Measurements from ENCODE around the gene GABARAP. TPM values are rescaled to one million over a fixed set of nuclear protein-coding genes. Genes with fewer than 3 reads are reported as not detected.

Gene GABARAP
- total and polyA plus RNA-seq, 2 of the 4 experiments (the other 2 are of a cell fraction) = 77.8 to 780 TPM

GRCh38 chr17:7221278-7222092 is 20.8 kb downstream of the GABARAP start:
- H3K27ac ChIP-seq (ENCODE audit: insufficient read depth, low read length) = no peak overlapping the region
- DNase-seq = no peak
- in situ Hi-C loops (cut with MboI; ENCODE audit: low sequenced_read_pairs) = no loop called here
- H4K8ac ChIP-seq (ENCODE audit: low read depth in 2 of 2, low read length in 2 of 2) = peak overlapping the region in 1 of 2 experiments; percentile 38; a peak in 1 of 4 replicates
- H3K14ac ChIP-seq (replicated peaks; ENCODE audit: low read depth, low read length) = no peak overlapping the region
- H3K23ac ChIP-seq (ENCODE audit: low read depth, low read length) = peak overlapping the region; percentile 85; the same call in 1 of the 2 replicates
- peak overlapping the region; percentile 81 for H3K4me2 ChIP-seq (ENCODE audit: low read depth, low read length)
- intact Hi-C loops (cut with micrococcal nuclease) = loop anchor here (2.0 kb wide), 1 partner anchor 13 kb away; the partner anchor contains the start of gene DVL2
- H2AK5ac ChIP-seq (ENCODE audit: low read depth, low read length) = no peak overlapping the region; the same call in 1 of the 2 replicates
- CTCF ChIA-PET = interaction anchor here (1.0 kb wide), 1 partner anchor 75 kb away, joined by 4 read pairs; no protein-coding TSS in a partner anchor
- H2BK5ac ChIP-seq (ENCODE audit: low read depth, low read length, poor library complexity, severe bottlenecking) = no peak overlapping the region
- H3K4ac ChIP-seq (ENCODE audit: low read depth, low read length) = peak overlapping the region; percentile 11; the same call in 1 of the 2 replicates
- peaks cover 8 to 72% of the 10 kb centered on the region in 2 experiments for H3K79me1 ChIP-seq (ENCODE audit: low read depth in 1 of 2, low read length in 2 of 2)
- peaks cover 13% of the 10 kb centered on the region; the same call in 1 of the 2 replicates for H3K9me1 ChIP-seq (ENCODE audit: insufficient read depth, low read length)
- no peak overlapping the region for H2BK120ac ChIP-seq (ENCODE audit: low read depth, low read length)
- no TSS peak for BruUV-seq (replicated peaks)
- 88% methylated on average over 4 of the region's 10 CpGs; no CpG with 5 or more reads in 1 of the 2 experiments for WGBS, 2 experiments (ENCODE audit: extremely low coverage in 2 of 2, insufficient read length in 1 of 2)
- H2BK15ac ChIP-seq (ENCODE audit: low read depth, low read length) = no peak overlapping the region
- H4K5ac ChIP-seq (ENCODE audit: low read depth, low read length) = no peak overlapping the region
- POLR2A ChIA-PET (ENCODE audit: unreplicated experiment) = interaction anchor here (1.4 to 1.5 kb wide), 2 partner anchors 13 to 21 kb away, joined by 3 to 4 read pairs; partner anchors contain the start of genes DVL2 and GABARAP
- ATAC-seq (ENCODE audit: low read depth) = no peak
- H3K27me3 ChIP-seq (ENCODE audit: control insufficient read depth, insufficient read depth, low read length) = no peaks in the 10 kb centered on the region
- H3K4me3 ChIP-seq (ENCODE audit: insufficient read depth, low read depth, low read length) = no peak overlapping the region
- peak overlapping the region; percentile 45 for H2AFZ ChIP-seq (replicated peaks; ENCODE audit: low read length, poor library complexity)
- no peaks in the 10 kb centered on the region for H3K9me3 ChIP-seq (ENCODE audit: control insufficient read depth, insufficient read depth, low read length)
- dilution Hi-C loops (cut with HindIII; ENCODE audit: low sequenced_read_pairs, unreplicated experiment) = no loop called here
- H2AK9ac ChIP-seq (replicated peaks; ENCODE audit: low read depth, low read length, poor library complexity) = peak overlapping the region; percentile 93
- H2BK20ac ChIP-seq (ENCODE audit: low read depth, low read length) = no peak overlapping the region
- peaks cover 52% of the 10 kb centered on the region for H3K36me3 ChIP-seq (ENCODE audit: control insufficient read depth, insufficient read depth, low read length)
- H3K9ac ChIP-seq (ENCODE audit: low read depth, low read length) = peak overlapping the region; percentile 72; the same call in 1 of the 2 replicates
- H4K20me1 ChIP-seq (ENCODE audit: insufficient read depth, low read length) = peaks cover 35% of the 10 kb centered on the region
- peaks cover 14% of the 10 kb centered on the region for H3K4me1 ChIP-seq (ENCODE audit: control insufficient read depth, insufficient read depth, low read length)
- TF ChIP-seq RAD21 (IDR thresholded peaks at IDR 0.05; ENCODE audit: low read length) (no peak), FOS (IDR thresholded peaks at IDR 0.05; ENCODE audit: low read depth, low read length) (no peak), MAZ (IDR thresholded peaks at IDR 0.05; ENCODE audit: borderline replicate concordance, low read depth, low read length) (no peak), NFE2L2 (IDR thresholded peaks at IDR 0.05; ENCODE audit: low read depth, low read length) (no peak), MXI1 (IDR thresholded peaks at IDR 0.05; ENCODE audit: borderline replicate concordance, low read depth, low read length) (no peak), BHLHE40 (IDR thresholded peaks at IDR 0.05; ENCODE audit: low read depth, low read length) (no peak), ELK1 (IDR thresholded peaks at IDR 0.05; ENCODE audit: borderline replicate concordance, low read depth, low read length) (no peak), USF2 (IDR thresholded peaks at IDR 0.05; ENCODE audit: low read depth, low read length) (no peak), RFX5 (IDR thresholded peaks at IDR 0.05; ENCODE audit: low read depth, low read length) (no peak), RCOR1 (IDR thresholded peaks at IDR 0.05; ENCODE audit: insufficient replicate concordance, low read length) (no peak), CEBPB (IDR thresholded peaks at IDR 0.05; ENCODE audit: low read depth, low read length) (no peak; the same call in 1 of the 2 replicates), CHD1 (IDR thresholded peaks at IDR 0.05; ENCODE audit: low read depth, low read length) (no peak), MAFK (IDR thresholded peaks at IDR 0.05; ENCODE audit: low read depth, low read length) (no peak)
- no peak overlapping the region for H3K18ac ChIP-seq (ENCODE audit: low read depth, low read length)
- no peak overlapping the region for H3K56ac ChIP-seq (ENCODE audit: extremely low read depth, insufficient read depth, low read length)
- no peak overlapping the region for H4K91ac ChIP-seq (ENCODE audit: insufficient read depth, low read depth, low read length)

Data from IMR-90 (cell line).